ENCODE data around the gene RBBP8. TPM values are rescaled to one million over a fixed set of nuclear protein-coding genes. Genes with fewer than 3 reads are reported as not detected.

RBBP8 gene
- total and polyA plus RNA-seq, 4 donors = 6.5 to 9.8 (median 7.4) TPM

- TF ChIP-seq CTCF (IDR thresholded peaks at IDR 0.05; ENCODE audit: low read depth, low read length, missing input control) (no peak), ZBTB33 (IDR thresholded peaks at IDR 0.05) (no peak), TAF1 (conservative IDR thresholded peaks at IDR 0.05) (no peak), RXRA (IDR thresholded peaks at IDR 0.05) (no peak), NR2F2 (IDR thresholded peaks at IDR 0.05) (no peak), GABPA (IDR thresholded peaks at IDR 0.05 in 1 of 2, conservative IDR thresholded peaks at IDR 0.05 in 1 of 2) (no peak), RAD21 (IDR thresholded peaks at IDR 0.05) (no peak)
These were observed 6.5 kb downstream of the RBBP8 start (continued) for GRCh38 chr18:22939649-22940048.

GRCh38 chr18:22943847-22944246 is 10.7 kb downstream of the RBBP8 start:
- Histone ChIP-seq H3K27me3 (ENCODE audit: control insufficient read depth in 4 of 4, insufficient read depth in 4 of 4, low read length in 3 of 4) (no peaks in the 10 kb centered on the region), H3K4me1 (ENCODE audit: control insufficient read depth in 4 of 4, insufficient read depth in 4 of 4, low read length in 3 of 4) (no peaks in the 10 kb centered on the region), H3K4me3 (ENCODE audit: low read depth in 1 of 3, low read length in 3 of 3) (no peak overlapping the region), H3K36me3 (ENCODE audit: control insufficient read depth in 4 of 4, insufficient read depth in 3 of 4, low read depth in 1 of 4, low read length in 3 of 4) (no peaks in the 10 kb centered on the region), H3K27ac (ENCODE audit: low read depth in 1 of 2, low read length in 2 of 2) (no peak overlapping the region), H3K9me3 (ENCODE audit: control insufficient read depth in 4 of 4, low read length in 3 of 4) (no peaks in the 10 kb centered on the region), H3K9ac (ENCODE audit: low read depth in 1 of 2, low read length in 2 of 2) (no peak overlapping the region)
- TF ChIP-seq EGR1 (IDR thresholded peaks at IDR 0.05; ENCODE audit: low read depth in 2 of 2) (no peak), RXRA (IDR thresholded peaks at IDR 0.05) (no peak), REST (IDR thresholded peaks at IDR 0.05) (no peak), HNF4A (conservative IDR thresholded peaks at IDR 0.05) (no peak), SP1 (IDR thresholded peaks at IDR 0.05) (no peak), CTCF (IDR thresholded peaks at IDR 0.05; ENCODE audit: low read depth, low read length, missing input control) (no peak), JUND (IDR thresholded peaks at IDR 0.05) (no peak), GABPA (IDR thresholded peaks at IDR 0.05 in 1 of 2, conservative IDR thresholded peaks at IDR 0.05 in 1 of 2) (no peak), FOXA1 (IDR thresholded peaks at IDR 0.05) (no peak), RAD21 (IDR thresholded peaks at IDR 0.05) (no peak), FOXA2 (IDR thresholded peaks at IDR 0.05) (no peak), ZBTB33 (IDR thresholded peaks at IDR 0.05) (no peak), YY1 (IDR thresholded peaks at IDR 0.05) (no peak), NR2F2 (IDR thresholded peaks at IDR 0.05) (no peak), MAX (IDR thresholded peaks at IDR 0.05) (no peak), HNF4G (IDR thresholded peaks at IDR 0.05) (no peak), TAF1 (conservative IDR thresholded peaks at IDR 0.05) (no peak), ATF3 (IDR thresholded peaks at IDR 0.05) (no peak)
- 93% methylated on average over 2 of the region's 2 CpGs for WGBS
- DNase-seq (ENCODE audit: low spot score) = no peak

Data from liver (tissue), 9 donors.